HG02678 (cell line): ENCODE results near the gene MAGEE1.

Experiments used
- ATAC-seq: cut with Tn5 transposase; IDR thresholded peaks from one replicate; pipeline ENCODE4 v1.9.1; 2021; ENCODE audit warnings: mild to moderate bottlenecking, moderate library complexity; ENCODE audit not compliant: unreplicated experiment

Gene MAGEE1

GRCh38 chrX:76427560-76428242 is at the start of gene MAGEE1:
Gene MAGEE1, plus strand, starts transcription at chrX:76427710. Its CDS starts 221 bp downstream, at chrX:76427931.
- ATAC-seq: peak; percentile 94

GRCh38 chrX:76398970-76399369 is 28.5 kb upstream of the MAGEE1 start:
- ATAC-seq: no peak

- ATAC-seq: no peak
Observed at GRCh38 chrX:76407795-76408194, 19.7 kb upstream of the MAGEE1 start.

GRCh38 chrX:76420237-76420636 is 7.3 kb upstream of the MAGEE1 start:
- no peak for ATAC-seq

GRCh38 chrX:76428243-76429130 is 977 bp downstream of the MAGEE1 start:
- peak; percentile 38 for ATAC-seq

GRCh38 chrX:76433219-76433618 is 5.7 kb downstream of the MAGEE1 start:
- no peak for ATAC-seq

GRCh38 chrX:76434103-76434741 is 6.7 kb downstream of the MAGEE1 start:
- ATAC-seq: no peak

GRCh38 chrX:76439188-76439587 is 11.7 kb downstream of the MAGEE1 start:
- no peak for ATAC-seq

- ATAC-seq: no peak
Observed at GRCh38 chrX:76453737-76454406, 26.4 kb downstream of the MAGEE1 start.

GRCh38 chrX:76454456-76454927 is 27.0 kb downstream of the MAGEE1 start:
- peak; percentile 60 for ATAC-seq

- ATAC-seq: no peak
Observed at GRCh38 chrX:76477353-76477752, 49.8 kb downstream of the MAGEE1 start.
